GM18951 (cell line): ENCODE data around the gene PDZD2.
"Not testable (repeated sequence)": the region's sequence is repeated elsewhere in the genome, so short reads cannot be mapped to it uniquely, and the experiment has no call there.

Experiments used
- POLR2A ChIP-seq: IDR thresholded peaks from 4 replicates; pipeline ENCODE4 v1.6.1; 2011; ENCODE audit warnings: mild to moderate bottlenecking; ENCODE audit not compliant: insufficient read length, insufficient read depth; ENCODE audit errors: extremely low read depth
- in situ Hi-C: fragments of 300-500 bp; cut with MboI; formaldehyde crosslinking; loops from one replicate; pipeline ENCODE4 v1.12.0; 2022; ENCODE audit warnings: low sequenced_read_pairs, mixed read lengths, inconsistent platforms; ENCODE audit not compliant: unreplicated experiment

Gene PDZD2

GRCh38 chr5:31768046-31768445 is 129.1 kb downstream of the PDZD2 start:
- in situ Hi-C loops: no loop called here
- TF ChIP-seq POLR2A: no peak

GRCh38 chr5:31768784-31769183 is 129.9 kb downstream of the PDZD2 start:
- in situ Hi-C loops: no loop called here

GRCh38 chr5:31769530-31769929 is 130.6 kb downstream of the PDZD2 start:
- no peak for TF ChIP-seq POLR2A
- in situ Hi-C loops: no loop called here

More at GRCh38 chr5:31768784-31769183, 129.9 kb downstream of the PDZD2 start:
- TF ChIP-seq POLR2A: no peak

- no peak for TF ChIP-seq POLR2A
- in situ Hi-C loops: no loop called here
These were observed 131.3 kb downstream of the PDZD2 start for GRCh38 chr5:31770132-31770720.

GRCh38 chr5:31770998-31771397 is 132.1 kb downstream of the PDZD2 start:
- TF ChIP-seq POLR2A: no peak
- in situ Hi-C loops: no loop called here

GRCh38 chr5:31771500-31771899 is 132.6 kb downstream of the PDZD2 start:
- TF ChIP-seq POLR2A: no peak
- in situ Hi-C loops: no loop called here

GRCh38 chr5:31776294-31776693 is 137.4 kb downstream of the PDZD2 start:
- in situ Hi-C loops: not testable (repeated sequence)

- in situ Hi-C loops: no loop called here
- TF ChIP-seq POLR2A: no peak
These were observed 138.2 kb downstream of the PDZD2 start for GRCh38 chr5:31776976-31777651.

GRCh38 chr5:31781772-31782171 is 142.8 kb downstream of the PDZD2 start:
- in situ Hi-C loops: no loop called here
- TF ChIP-seq POLR2A: no peak

- in situ Hi-C loops: no loop called here
- TF ChIP-seq POLR2A: no peak
These were observed 144.2 kb downstream of the PDZD2 start for GRCh38 chr5:31783086-31783645.

GRCh38 chr5:31783731-31784130 is 144.8 kb downstream of the PDZD2 start:
- no peak for TF ChIP-seq POLR2A
- in situ Hi-C loops: no loop called here

GRCh38 chr5:31786090-31786631 is 147.2 kb downstream of the PDZD2 start:
- TF ChIP-seq POLR2A: no peak
- in situ Hi-C loops: no loop called here

GRCh38 chr5:31794009-31794408 is 155.1 kb downstream of the PDZD2 start:
- in situ Hi-C loops: no loop called here

GRCh38 chr5:31798168-31798567 is 159.2 kb downstream of the PDZD2 start:
- in situ Hi-C loops: no loop called here
- TF ChIP-seq POLR2A: no peak

More at GRCh38 chr5:31794009-31794408, 155.1 kb downstream of the PDZD2 start:
- no peak for TF ChIP-seq POLR2A
